Kidney epithelial cell (primary cell): ENCODE data around the gene CYTH1. TPM values are rescaled to one million over a fixed set of nuclear protein-coding genes. Genes with fewer than 3 reads are reported as not detected.

Experiments
- DNase-seq: peaks from one replicate; pipeline ENCODE4 v3.0.0-alpha.2; 2010; ENCODE audit warnings: low read depth
- H3K27me3 ChIP-seq: 2 replicates; pipeline ENCODE4 v1.6.0; 2011; ENCODE audit warnings: low read length; ENCODE audit not compliant: control insufficient read depth, insufficient read depth
- H3K36me3 ChIP-seq: 2 replicates; pipeline ENCODE4 v1.5.1; 2011; ENCODE audit warnings: low read length; ENCODE audit not compliant: control insufficient read depth, insufficient read depth
- H3K4me3 ChIP-seq: 2 replicates; pipeline ENCODE4 v1.5.1; 2011; ENCODE audit warnings: low read depth, mild to moderate bottlenecking, control low read depth, low read length
- CTCF ChIP-seq: IDR thresholded peaks from 2 replicates; pipeline ENCODE4 v1.5.1; 2011; ENCODE audit warnings: mild to moderate bottlenecking, moderate library complexity, low read length, control low read depth, inconsistent platforms; ENCODE audit not compliant: insufficient read depth, poor library complexity, severe bottlenecking
- total RNA-seq: library from RNA; depleted of rRNA; stranded (reverse); fragments of >200 nt; gene quantifications from 2 replicates; pipeline ENCODE4 v1.2.3, GENCODE V29; 2015

The CYTH1 gene
- total RNA-seq, 1 donor from 2014 or later = 34.1 TPM

GRCh38 chr17:78738278-78738677 is 43.8 kb downstream of the CYTH1 start:
- TF ChIP-seq CTCF = no peak
- Histone ChIP-seq H3K4me3 (no peak overlapping the region), H3K36me3 (no peaks in the 10 kb centered on the region), H3K27me3 (no peaks in the 10 kb centered on the region)
- DNase-seq = no peak

DNA sequence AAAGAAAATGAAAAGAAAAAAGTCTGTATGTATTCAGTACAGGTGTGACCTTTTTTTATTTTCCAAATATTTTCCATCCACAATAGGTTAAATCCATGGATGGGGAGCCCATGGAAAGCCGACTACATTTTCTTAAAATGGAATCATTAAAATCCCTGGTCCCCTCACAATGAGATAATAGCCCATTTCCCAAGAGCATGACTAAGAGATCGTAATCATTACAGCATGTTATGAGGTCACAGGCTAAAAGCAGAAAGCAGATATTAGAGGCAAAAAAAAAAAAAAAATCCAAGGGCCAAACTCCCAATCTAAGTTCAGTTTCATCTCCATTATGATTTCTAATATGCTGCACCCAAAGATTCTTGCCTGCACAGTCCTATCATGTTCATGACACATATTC is 44.7 kb downstream of the CYTH1 start:
- DNase-seq = no peak
- no peak for TF ChIP-seq CTCF
- no peaks in the 10 kb centered on the region for H3K36me3 ChIP-seq
- no peak overlapping the region for H3K4me3 ChIP-seq
- H3K27me3 ChIP-seq = no peaks in the 10 kb centered on the region

DNA sequence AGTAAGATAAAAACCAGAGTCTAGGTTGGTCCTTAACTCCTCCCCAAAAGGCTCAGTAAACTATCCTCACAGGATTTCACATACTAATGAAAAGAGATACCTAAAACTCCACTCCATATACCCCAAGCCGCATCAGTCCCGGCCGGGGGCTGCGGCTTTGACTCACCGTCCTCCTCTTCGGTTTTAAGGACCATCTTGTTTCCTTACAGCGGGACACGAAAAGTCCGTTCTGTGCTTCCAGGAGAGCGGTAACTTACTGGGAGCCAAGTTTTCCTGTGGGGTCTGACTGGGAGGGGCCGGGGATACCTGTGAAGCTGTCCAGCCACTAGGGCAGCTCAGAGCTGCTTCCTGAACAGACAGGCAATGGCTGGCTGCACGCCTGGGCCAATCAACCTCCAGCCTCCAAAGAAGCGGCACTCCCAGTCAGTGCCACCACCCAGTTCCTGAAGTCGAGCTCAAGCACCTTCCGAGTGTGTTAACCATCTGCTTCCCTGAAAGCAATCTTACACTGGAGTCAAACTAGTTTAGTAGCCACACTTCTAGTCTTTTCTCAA is 45.5 kb downstream of the CYTH1 start:
- no peak for TF ChIP-seq CTCF
- peak overlapping the region; percentile 47 for H3K4me3 ChIP-seq
- DNase-seq = no peak
- no peaks in the 10 kb centered on the region for H3K36me3 ChIP-seq
- no peaks in the 10 kb centered on the region for H3K27me3 ChIP-seq

GRCh38 chr17:78735832-78736525 is 46.1 kb downstream of the CYTH1 start:
- no peak for TF ChIP-seq CTCF
- DNase-seq = no peak
- Histone ChIP-seq H3K36me3 (no peaks in the 10 kb centered on the region), H3K4me3 (peak overlapping the region; percentile 47), H3K27me3 (no peaks in the 10 kb centered on the region)

GRCh38 chr17:78734793-78735641 is 47.1 kb downstream of the CYTH1 start:
- Histone ChIP-seq H3K36me3 (no peaks in the 10 kb centered on the region), H3K4me3 (no peak overlapping the region), H3K27me3 (no peaks in the 10 kb centered on the region)
- no peak for DNase-seq
- no peak for TF ChIP-seq CTCF
